GM18909 (cell line): ENCODE data around the gene MMP23B.

Experiments
- ATAC-seq: cut with Tn5 transposase; IDR thresholded peaks from one replicate; pipeline ENCODE4 v1.9.1; 2021; ENCODE audit warnings: mild to moderate bottlenecking; ENCODE audit not compliant: unreplicated experiment, poor library complexity

MMP23B gene

GRCh38 chr1:1683104-1683905, 51.3 kb downstream of the MMP23B start:
- no peak for ATAC-seq
